Hepatocyte (in vitro differentiated cells): ENCODE measurements around the gene SNX14. TPM values are rescaled to one million over a fixed set of nuclear protein-coding genes. Genes with fewer than 3 reads are reported as not detected.

Experiments
- DNase-seq: peaks from one replicate; pipeline ENCODE4 v3.0.0-alpha.2; 2016; ENCODE audit warnings: low spot score
- H2AFZ ChIP-seq: fragments of 200-600 bp; sonication (generic); 2 replicates; pipeline ENCODE4 v1.6.0; 2016; ENCODE audit warnings: antibody characterized with exemption, mild to moderate bottlenecking
- H3K27ac ChIP-seq: fragments of 200-600 bp; sonication (generic); 2 replicates; pipeline ENCODE4 v1.5.1; 2016; ENCODE audit warnings: mild to moderate bottlenecking
- H3K27me3 ChIP-seq: fragments of 200-600 bp; sonication (generic); 2 replicates; pipeline ENCODE4 v1.6.1; 2016
- H3K36me3 ChIP-seq: fragments of 200-600 bp; sonication (generic); replicated peaks from 2 replicates; pipeline ENCODE4 v1.5.1; 2016; ENCODE audit warnings: low read depth; ENCODE audit not compliant: insufficient read depth
- H3K4me1 ChIP-seq: fragments of 200-600 bp; sonication (generic); 2 replicates; pipeline ENCODE4 v1.5.1; 2016; ENCODE audit warnings: mild to moderate bottlenecking, moderate library complexity; ENCODE audit not compliant: insufficient read depth
- H3K4me2 ChIP-seq: fragments of 200-600 bp; sonication (generic); 2 replicates; pipeline ENCODE4 v1.6.0; 2016
- H3K4me3 ChIP-seq: fragments of 200-600 bp; sonication (generic); 2 replicates; pipeline ENCODE4 v1.5.1; 2016; ENCODE audit warnings: mild to moderate bottlenecking
- H3K79me2 ChIP-seq: fragments of 200-600 bp; sonication (generic); 2 replicates; pipeline ENCODE4 v1.6.0; 2017; ENCODE audit warnings: mild to moderate bottlenecking
- H3K9me2 ChIP-seq: fragments of 200-600 bp; sonication (generic); replicated peaks from 2 replicates; pipeline ENCODE4 v1.6.0; 2017; ENCODE audit warnings: mild to moderate bottlenecking; ENCODE audit not compliant: insufficient read depth
- H3K9me3 ChIP-seq: fragments of 200-600 bp; sonication (generic); 2 replicates; pipeline ENCODE4 v1.5.1; 2016; ENCODE audit warnings: low read depth, mild to moderate bottlenecking
- H4K20me1 ChIP-seq: fragments of 200-600 bp; sonication (generic); 2 replicates; pipeline ENCODE4 v1.6.0; 2016; ENCODE audit warnings: mild to moderate bottlenecking; ENCODE audit not compliant: insufficient read depth, poor library complexity, severe bottlenecking
- EZH2 ChIP-seq: fragments of 200-600 bp; sonication (generic); IDR thresholded peaks from 2 replicates; pipeline ENCODE4 v1.6.1; 2016; ENCODE audit warnings: antibody characterized with exemption, mild to moderate bottlenecking, borderline replicate concordance
- EZH2phosphoT487 ChIP-seq: fragments of 200-600 bp; sonication (generic); IDR thresholded peaks from one replicate; pipeline ENCODE4 v1.6.1; 2018; ENCODE audit warnings: antibody characterized with exemption, mild to moderate bottlenecking, low read depth, moderate library complexity; ENCODE audit not compliant: unreplicated experiment, severe bottlenecking
- WGBS: methylation state at CpG from one replicate; pipeline ENCODE4 v1.1.6; 2016; ENCODE audit warnings: low lambda C conversion rate; ENCODE audit errors: missing lambda C conversion rate; 5-methylcytosine and 5-hydroxymethylcytosine counted together
- polyA plus RNA-seq: library from polyadenylated mRNA; unstranded; fragments of >200 nt; fragmentation: Nextera tagmentation; extraction: Ambion mirVana; gene quantifications from 2 replicates; pipeline ENCODE4 v1.2.1, GENCODE V29; 2016
- total RNA-seq: library from RNA; depleted of rRNA; stranded (reverse); fragments of >200 nt; gene quantifications from 2 replicates; pipeline ENCODE4 v1.2.3, GENCODE V29; 2014
- TF ChIP-seq, protein P1 (sequence below): fragments of 200-600 bp; sonication (generic); IDR thresholded peaks from 2 replicates; pipeline ENCODE4 v1.5.1; 2016; ENCODE audit warnings: antibody characterized with exemption, mild to moderate bottlenecking; ENCODE audit not compliant: poor library complexity

SNX14 gene
- total and polyA plus RNA-seq, 2 experiments from 2014 or later: 58.4 to 140 TPM

DNA sequence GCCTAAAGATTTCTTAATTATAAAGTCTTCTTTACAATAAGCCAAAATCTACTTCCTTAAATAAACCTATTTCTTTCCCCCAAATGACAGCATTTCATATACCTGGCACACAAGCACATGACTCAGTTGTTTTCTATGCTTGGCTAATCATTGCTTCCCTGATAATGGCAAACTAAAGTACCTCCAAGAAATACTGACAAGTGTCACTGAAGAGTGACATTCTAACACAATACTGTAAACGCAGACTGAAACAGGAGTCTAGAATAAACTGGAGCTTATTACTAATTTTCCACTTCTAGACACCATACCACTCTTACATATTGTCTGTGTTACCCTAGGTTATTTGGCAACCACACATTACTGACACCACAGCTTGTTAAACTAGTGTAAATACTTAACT is 34.7 kb upstream of the SNX14 start:
- H4K20me1 ChIP-seq: peaks cover 90% of the 10 kb centered on the region
- WGBS: 100% methylated on average over 1 of the region's 1 CpG

DNA sequence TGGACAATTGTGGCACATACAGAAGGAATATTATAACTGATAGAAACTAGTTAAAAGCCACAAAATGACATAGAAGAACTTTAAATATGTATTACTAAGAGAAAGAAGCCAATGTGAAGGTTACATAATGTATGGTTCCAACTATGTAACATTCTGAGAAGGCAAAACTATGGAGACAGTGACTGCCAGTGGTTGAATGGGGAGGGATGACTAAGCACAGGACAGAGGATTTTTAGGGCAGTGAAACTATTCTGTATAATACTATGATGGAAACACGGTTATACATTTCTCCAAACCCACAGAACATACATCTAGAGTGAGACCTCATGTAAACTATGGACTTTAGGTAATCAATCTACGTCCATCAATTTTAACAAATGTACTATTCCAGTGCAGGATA is 26.6 kb upstream of the SNX14 start:
- Histone ChIP-seq H3K9me3 (no peaks in the 10 kb centered on the region), H2AFZ (no peak overlapping the region), H4K20me1 (peaks cover 37% of the 10 kb centered on the region), H3K79me2 (peaks cover 88% of the 10 kb centered on the region), H3K27ac (no peak overlapping the region), H3K27me3 (no peaks in the 10 kb centered on the region), H3K4me2 (no peak overlapping the region), H3K4me1 (no peaks in the 10 kb centered on the region), H3K4me3 (no peak overlapping the region), H3K9me2 (no peaks in the 10 kb centered on the region), H3K36me3 (peaks cover 4% of the 10 kb centered on the region)
- TF ChIP-seq EZH2phosphoT487: no peak
- TF ChIP-seq, protein P1, sequence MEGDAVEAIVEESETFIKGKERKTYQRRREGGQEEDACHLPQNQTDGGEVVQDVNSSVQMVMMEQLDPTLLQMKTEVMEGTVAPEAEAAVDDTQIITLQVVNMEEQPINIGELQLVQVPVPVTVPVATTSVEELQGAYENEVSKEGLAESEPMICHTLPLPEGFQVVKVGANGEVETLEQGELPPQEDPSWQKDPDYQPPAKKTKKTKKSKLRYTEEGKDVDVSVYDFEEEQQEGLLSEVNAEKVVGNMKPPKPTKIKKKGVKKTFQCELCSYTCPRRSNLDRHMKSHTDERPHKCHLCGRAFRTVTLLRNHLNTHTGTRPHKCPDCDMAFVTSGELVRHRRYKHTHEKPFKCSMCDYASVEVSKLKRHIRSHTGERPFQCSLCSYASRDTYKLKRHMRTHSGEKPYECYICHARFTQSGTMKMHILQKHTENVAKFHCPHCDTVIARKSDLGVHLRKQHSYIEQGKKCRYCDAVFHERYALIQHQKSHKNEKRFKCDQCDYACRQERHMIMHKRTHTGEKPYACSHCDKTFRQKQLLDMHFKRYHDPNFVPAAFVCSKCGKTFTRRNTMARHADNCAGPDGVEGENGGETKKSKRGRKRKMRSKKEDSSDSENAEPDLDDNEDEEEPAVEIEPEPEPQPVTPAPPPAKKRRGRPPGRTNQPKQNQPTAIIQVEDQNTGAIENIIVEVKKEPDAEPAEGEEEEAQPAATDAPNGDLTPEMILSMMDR: no peak
- TF ChIP-seq EZH2: no peak
- 98% methylated on average over 2 of the region's 2 CpGs for WGBS
- no peak for DNase-seq

More for the DNA sequence above, 34.7 kb upstream of the SNX14 start:
- Histone ChIP-seq H3K9me3 (no peaks in the 10 kb centered on the region), H3K27me3 (no peaks in the 10 kb centered on the region), H3K27ac (no peak overlapping the region), H3K4me2 (no peak overlapping the region), H3K79me2 (peaks cover 99% of the 10 kb centered on the region), H3K4me3 (no peak overlapping the region), H2AFZ (no peak overlapping the region), H3K4me1 (no peaks in the 10 kb centered on the region), H3K36me3 (peaks cover 12% of the 10 kb centered on the region), H3K9me2 (no peaks in the 10 kb centered on the region)
- TF ChIP-seq EZH2phosphoT487: no peak
- TF ChIP-seq, protein P1: no peak
- TF ChIP-seq EZH2: no peak
- DNase-seq: no peak

DNA sequence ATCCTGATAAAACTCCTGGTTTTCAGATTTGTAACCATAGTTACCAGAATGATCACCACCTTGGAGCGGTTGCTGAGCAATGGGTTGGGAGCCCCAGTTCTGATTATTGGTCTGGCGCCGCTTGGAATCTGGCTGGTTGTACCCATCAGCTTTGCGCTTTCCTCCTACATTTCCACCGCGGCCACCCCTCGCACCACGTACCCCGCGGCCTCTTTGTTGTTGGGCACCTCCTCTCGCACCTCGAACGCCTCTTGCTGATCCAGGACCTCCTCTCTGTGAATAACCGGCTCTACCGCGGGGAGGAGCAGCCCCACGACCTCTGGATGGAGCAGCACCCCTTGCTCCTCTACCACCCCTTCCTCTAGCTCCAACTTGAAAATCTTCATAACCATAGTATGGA is 21.1 kb upstream of the SNX14 start:
- peaks cover 69% of the 10 kb centered on the region for H3K79me2 ChIP-seq
- 98% methylated on average over 17 of the region's 17 CpGs for WGBS
- no peak overlapping the region for H2AFZ ChIP-seq
- H3K9me2 ChIP-seq: no peaks in the 10 kb centered on the region
- TF ChIP-seq, protein P1: no peak
- TF ChIP-seq EZH2phosphoT487: no peak
- no peak for TF ChIP-seq EZH2
- peaks cover 22% of the 10 kb centered on the region for H4K20me1 ChIP-seq
- no peaks in the 10 kb centered on the region for H3K27me3 ChIP-seq
- H3K4me1 ChIP-seq: peaks cover 9% of the 10 kb centered on the region
- H3K4me2 ChIP-seq: no peak overlapping the region
- H3K4me3 ChIP-seq: no peak overlapping the region
- no peaks in the 10 kb centered on the region for H3K9me3 ChIP-seq
- no peaks in the 10 kb centered on the region for H3K36me3 ChIP-seq
- H3K27ac ChIP-seq: no peak overlapping the region
- DNase-seq: no peak
